ENCODE data around the gene CD19. TPM values are rescaled to one million over a fixed set of nuclear protein-coding genes. Genes with fewer than 3 reads are reported as not detected.
"Not testable (repeated sequence)": the region's sequence is repeated elsewhere in the genome, so short reads cannot be mapped to it uniquely, and the experiment has no call there.

CD19 gene
- 1 to 10 TPM in 1 of 4 donors, not detected in 3; 1.5 TPM for total RNA-seq

DNA sequence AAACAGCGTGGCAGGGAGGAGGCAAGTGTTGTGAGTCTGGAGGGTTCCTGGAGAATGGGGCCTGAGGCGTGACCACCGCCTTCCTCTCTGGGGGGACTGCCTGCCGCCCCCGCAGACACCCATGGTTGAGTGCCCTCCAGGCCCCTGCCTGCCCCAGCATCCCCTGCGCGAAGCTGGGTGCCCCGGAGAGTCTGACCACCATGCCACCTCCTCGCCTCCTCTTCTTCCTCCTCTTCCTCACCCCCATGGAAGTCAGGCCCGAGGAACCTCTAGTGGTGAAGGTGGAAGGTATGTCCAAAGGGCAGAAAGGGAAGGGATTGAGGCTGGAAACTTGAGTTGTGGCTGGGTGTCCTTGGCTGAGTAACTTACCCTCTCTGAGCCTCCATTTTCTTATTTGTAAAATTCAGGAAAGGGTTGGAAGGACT, at the start of gene CD19:
TSS of gene CD19 (plus strand) at position 171 of the 425 bp plus-strand sequence. CDS start at position 201, 30 bp downstream.
- Histone ChIP-seq H3K9me3 (no peaks in the 10 kb centered on the region), H3K36me3 (no peaks in the 10 kb centered on the region), H3K4me3 (no peak within 1 kb of the TSS), H3K4me1 (no peaks in the 10 kb centered on the region), H3K27me3 (no peaks in the 10 kb centered on the region), H3K27ac (no peak within 1 kb of the TSS)
- TF ChIP-seq POLR2A (IDR thresholded peaks at IDR 0.05), result no peak
- TF ChIP-seq, protein P1, sequence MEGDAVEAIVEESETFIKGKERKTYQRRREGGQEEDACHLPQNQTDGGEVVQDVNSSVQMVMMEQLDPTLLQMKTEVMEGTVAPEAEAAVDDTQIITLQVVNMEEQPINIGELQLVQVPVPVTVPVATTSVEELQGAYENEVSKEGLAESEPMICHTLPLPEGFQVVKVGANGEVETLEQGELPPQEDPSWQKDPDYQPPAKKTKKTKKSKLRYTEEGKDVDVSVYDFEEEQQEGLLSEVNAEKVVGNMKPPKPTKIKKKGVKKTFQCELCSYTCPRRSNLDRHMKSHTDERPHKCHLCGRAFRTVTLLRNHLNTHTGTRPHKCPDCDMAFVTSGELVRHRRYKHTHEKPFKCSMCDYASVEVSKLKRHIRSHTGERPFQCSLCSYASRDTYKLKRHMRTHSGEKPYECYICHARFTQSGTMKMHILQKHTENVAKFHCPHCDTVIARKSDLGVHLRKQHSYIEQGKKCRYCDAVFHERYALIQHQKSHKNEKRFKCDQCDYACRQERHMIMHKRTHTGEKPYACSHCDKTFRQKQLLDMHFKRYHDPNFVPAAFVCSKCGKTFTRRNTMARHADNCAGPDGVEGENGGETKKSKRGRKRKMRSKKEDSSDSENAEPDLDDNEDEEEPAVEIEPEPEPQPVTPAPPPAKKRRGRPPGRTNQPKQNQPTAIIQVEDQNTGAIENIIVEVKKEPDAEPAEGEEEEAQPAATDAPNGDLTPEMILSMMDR (IDR thresholded peaks at IDR 0.05), result no peak
- intact Hi-C loops (cut with DNase I; ENCODE audit: low total_unique reads), result no loop called here
- no peak for DNase-seq

DNA sequence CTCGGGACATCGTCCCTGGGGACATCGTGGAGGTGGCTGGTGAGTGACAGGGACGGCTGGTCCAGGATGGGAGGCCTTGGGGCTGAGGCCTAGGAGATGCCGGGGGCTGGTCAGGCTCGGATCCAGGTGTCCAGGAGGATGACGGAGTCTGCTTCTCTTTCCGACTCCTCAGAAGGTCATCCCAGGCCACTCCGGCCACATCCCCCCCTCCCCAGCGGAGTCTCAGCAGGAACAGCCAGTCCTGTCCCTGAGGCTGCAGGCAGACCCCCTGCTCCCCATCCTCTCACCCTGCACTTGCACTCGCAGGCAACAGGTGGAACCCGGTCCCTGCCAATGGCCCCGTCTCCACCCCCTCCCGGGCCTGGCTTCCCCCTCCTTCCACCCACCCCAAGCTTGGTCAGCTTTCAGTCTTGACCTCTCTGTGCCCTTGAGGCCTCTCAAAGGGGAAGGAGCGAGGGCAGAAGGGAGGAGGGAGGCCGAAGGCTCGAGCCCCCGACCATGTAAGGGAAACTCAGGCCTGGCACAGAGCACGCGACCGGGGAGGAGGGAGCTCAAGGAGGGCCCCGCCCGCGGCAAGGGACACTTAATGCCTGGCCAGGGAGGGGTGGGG, 49.1 kb upstream of the CD19 start:
- no peak for DNase-seq
- no peak for TF ChIP-seq POLR2A (IDR thresholded peaks at IDR 0.05)
- TF ChIP-seq, protein P1 (IDR thresholded peaks at IDR 0.05), result no peak
- Histone ChIP-seq H3K4me3 (no peak overlapping the region), H3K4me1 (peaks cover 0 to 10% of the 10 kb centered on the region in 2 donors), H3K27me3 (no peaks in the 10 kb centered on the region), H3K9me3 (no peaks in the 10 kb centered on the region), H3K27ac (no peak overlapping the region), H3K36me3 (no peaks in the 10 kb centered on the region)
- intact Hi-C loops (cut with DNase I; ENCODE audit: low total_unique reads), result no loop called here

GRCh38 chr16:28883221-28883996, 48.4 kb upstream of the CD19 start:
- intact Hi-C loops (cut with DNase I; ENCODE audit: low total_unique reads), result no loop called here
- no peak for DNase-seq
- Histone ChIP-seq H3K4me3 (no peak overlapping the region), H3K4me1 (peaks cover 0 to 10% of the 10 kb centered on the region in 2 donors), H3K9me3 (no peaks in the 10 kb centered on the region), H3K36me3 (no peaks in the 10 kb centered on the region), H3K27ac (no peak overlapping the region), H3K27me3 (no peaks in the 10 kb centered on the region)
- TF ChIP-seq POLR2A (IDR thresholded peaks at IDR 0.05), result no peak
- TF ChIP-seq, protein P1 (IDR thresholded peaks at IDR 0.05), result no peak

DNA sequence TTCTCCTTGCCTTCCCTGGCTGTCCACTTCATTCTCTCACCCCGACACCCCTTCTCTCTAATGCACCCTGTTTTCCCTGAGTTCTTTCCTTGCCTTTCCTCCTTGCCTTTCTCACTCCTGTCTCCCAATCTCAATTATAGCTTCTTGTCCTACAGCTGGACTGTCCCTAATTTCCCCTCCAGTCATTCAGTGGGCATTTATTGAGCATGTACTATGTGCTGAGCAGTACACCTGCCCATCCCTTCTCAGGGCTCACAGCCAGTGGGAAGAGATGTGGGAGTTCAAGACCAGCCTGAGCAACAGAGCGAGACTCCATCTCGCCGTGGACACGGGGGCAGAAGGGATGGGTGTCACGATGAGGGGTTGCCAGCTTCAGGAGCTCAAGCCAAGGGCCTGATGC, 47.7 kb upstream of the CD19 start:
- H3K36me3 ChIP-seq, result no peaks in the 10 kb centered on the region
- DNase-seq, result no peak
- TF ChIP-seq POLR2A (IDR thresholded peaks at IDR 0.05), result no peak
- TF ChIP-seq, protein P1 (IDR thresholded peaks at IDR 0.05), result no peak
- H3K9me3 ChIP-seq, result no peaks in the 10 kb centered on the region
- intact Hi-C loops (cut with DNase I; ENCODE audit: low total_unique reads), result no loop called here
- H3K27ac ChIP-seq, result no peak overlapping the region
- H3K27me3 ChIP-seq, result no peaks in the 10 kb centered on the region
- peaks cover 0 to 9% of the 10 kb centered on the region in 2 donors for H3K4me1 ChIP-seq
- no peak overlapping the region for H3K4me3 ChIP-seq

DNA sequence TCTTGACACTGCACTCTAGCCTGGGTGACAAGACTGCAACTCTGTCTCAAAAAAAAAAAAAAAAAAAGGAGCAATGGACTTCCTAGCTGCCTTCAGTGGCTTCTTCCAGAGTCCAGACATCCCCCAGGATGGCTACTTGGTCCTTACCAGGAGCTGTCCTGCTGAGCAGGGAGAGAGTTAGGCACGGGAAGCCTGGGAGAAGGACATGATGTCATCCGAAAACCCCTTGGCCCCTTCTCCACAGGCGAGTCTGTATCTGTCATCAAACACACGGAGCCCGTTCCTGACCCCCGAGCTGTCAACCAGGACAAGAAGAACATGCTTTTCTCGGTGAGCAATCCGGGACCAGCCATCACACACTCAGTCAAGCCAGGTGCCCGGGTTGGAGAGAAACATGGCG, 44.8 kb upstream of the CD19 start:
- no peak overlapping the region for H3K27ac ChIP-seq
- no peaks in the 10 kb centered on the region for H3K9me3 ChIP-seq
- TF ChIP-seq POLR2A (IDR thresholded peaks at IDR 0.05), result no peak
- TF ChIP-seq, protein P1 (IDR thresholded peaks at IDR 0.05), result no peak
- no peaks in the 10 kb centered on the region for H3K36me3 ChIP-seq
- DNase-seq, result no peak
- H3K4me3 ChIP-seq, result no peak overlapping the region
- no peaks in the 10 kb centered on the region for H3K27me3 ChIP-seq
- H3K4me1 ChIP-seq, result no peaks in the 10 kb centered on the region
- intact Hi-C loops (cut with DNase I; ENCODE audit: low total_unique reads), result no loop called here

- H3K9me3 ChIP-seq; H3K4me3 ChIP-seq; H3K36me3 ChIP-seq; H3K27me3 ChIP-seq; H3K4me1 ChIP-seq; intact Hi-C loops (cut with DNase I; ENCODE audit: low total_unique reads); H3K27ac ChIP-seq; DNase-seq: not testable (repeated sequence)
Observed at GRCh38 chr16:28890355-28890754, 41.4 kb upstream of the CD19 start.
